HCT116 (cell line): Measurements from ENCODE around the gene BTBD16.

Source experiments
- ELF1 ChIP-seq: IDR thresholded peaks from 2 replicates; pipeline ENCODE4 v1.6.1; 2012; ENCODE audit warnings: low read depth, borderline replicate concordance
- EZH2 ChIP-seq: fragments of 200-600 bp; sonication (generic); IDR thresholded peaks from 2 replicates; pipeline ENCODE4 v1.6.1; 2017; ENCODE audit warnings: antibody characterized with exemption, mixed run types
- FOSL1 ChIP-seq: IDR thresholded peaks from 2 replicates; pipeline ENCODE4 v1.6.1; 2012; ENCODE audit warnings: low read depth
- POLR2A ChIP-seq: IDR thresholded peaks from 2 replicates; pipeline ENCODE4 v1.7.0; 2011; ENCODE audit warnings: borderline replicate concordance; ENCODE audit not compliant: insufficient read depth, insufficient read length; ENCODE audit errors: extremely low read depth
- RAD21 ChIP-seq: IDR thresholded peaks from 2 replicates; pipeline ENCODE4 v1.6.1; 2012; ENCODE audit warnings: low read depth, mild to moderate bottlenecking
- SIN3A ChIP-seq: IDR thresholded peaks from 2 replicates; pipeline ENCODE4 v1.6.1; 2012; ENCODE audit warnings: low read depth
- ZNF274 ChIP-seq: fragments of 200-500 bp; sonication (Bioruptor generic); IDR thresholded peaks from 2 replicates; pipeline ENCODE4 v1.6.1; 2014; ENCODE audit warnings: mild to moderate bottlenecking, low read depth, low read length, inconsistent platforms
- TF ChIP-seq, protein P1 (sequence below), 3 experiments: fragments of 200-600 bp in 1 of 3; sonication (generic) in 1 of 3; IDR thresholded peaks in 2 of 3; conservative IDR thresholded peaks in 1 of 3; 2 replicates each; pipeline ENCODE4 v1.5.1; 2012 to 2017; ENCODE audit warnings: low read depth in 2 of 3, low read length in 2 of 3, antibody characterized with exemption in 1 of 3, borderline replicate concordance in 1 of 3, control low read depth in 1 of 3, mild to moderate bottlenecking in 1 of 3, mixed read lengths in 1 of 3, mixed run types in 1 of 3, moderate library complexity in 1 of 3; ENCODE audit not compliant: insufficient read depth in 1 of 3
- TF ChIP-seq, protein P2 (sequence below): IDR thresholded peaks from 2 replicates; pipeline ENCODE4 v1.6.1; 2012; ENCODE audit warnings: low read depth
- TF ChIP-seq, protein P3 (sequence below): IDR thresholded peaks from 2 replicates; pipeline ENCODE4 v1.6.1; 2012
- TF ChIP-seq, protein P4 (sequence below): IDR thresholded peaks from 2 replicates; pipeline ENCODE4 v1.6.1; 2012

DNA sequence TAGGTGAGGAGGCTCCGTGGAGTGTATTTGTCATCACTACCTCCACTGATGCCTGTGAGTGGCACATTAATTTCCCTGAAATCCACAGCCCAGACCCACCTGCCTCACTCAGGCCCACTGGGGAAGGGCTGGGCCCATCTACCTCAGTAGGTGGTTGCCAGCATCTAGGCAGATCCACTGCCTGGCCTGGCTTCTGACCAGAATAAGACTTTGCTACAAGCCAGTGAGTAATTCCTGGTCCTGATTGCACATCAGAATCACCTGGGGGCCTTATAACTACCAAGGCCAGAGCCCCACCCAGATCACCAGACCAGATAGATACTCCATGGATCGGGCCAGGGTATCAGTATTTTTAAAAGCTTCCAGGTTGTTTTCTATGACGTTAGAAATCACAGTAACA is 65.9 kb downstream of the BTBD16 start:
- TF ChIP-seq, protein P1, sequence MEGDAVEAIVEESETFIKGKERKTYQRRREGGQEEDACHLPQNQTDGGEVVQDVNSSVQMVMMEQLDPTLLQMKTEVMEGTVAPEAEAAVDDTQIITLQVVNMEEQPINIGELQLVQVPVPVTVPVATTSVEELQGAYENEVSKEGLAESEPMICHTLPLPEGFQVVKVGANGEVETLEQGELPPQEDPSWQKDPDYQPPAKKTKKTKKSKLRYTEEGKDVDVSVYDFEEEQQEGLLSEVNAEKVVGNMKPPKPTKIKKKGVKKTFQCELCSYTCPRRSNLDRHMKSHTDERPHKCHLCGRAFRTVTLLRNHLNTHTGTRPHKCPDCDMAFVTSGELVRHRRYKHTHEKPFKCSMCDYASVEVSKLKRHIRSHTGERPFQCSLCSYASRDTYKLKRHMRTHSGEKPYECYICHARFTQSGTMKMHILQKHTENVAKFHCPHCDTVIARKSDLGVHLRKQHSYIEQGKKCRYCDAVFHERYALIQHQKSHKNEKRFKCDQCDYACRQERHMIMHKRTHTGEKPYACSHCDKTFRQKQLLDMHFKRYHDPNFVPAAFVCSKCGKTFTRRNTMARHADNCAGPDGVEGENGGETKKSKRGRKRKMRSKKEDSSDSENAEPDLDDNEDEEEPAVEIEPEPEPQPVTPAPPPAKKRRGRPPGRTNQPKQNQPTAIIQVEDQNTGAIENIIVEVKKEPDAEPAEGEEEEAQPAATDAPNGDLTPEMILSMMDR (IDR thresholded peaks at IDR 0.05 in 2 of 3, conservative IDR thresholded peaks at IDR 0.05 in 1 of 3; ENCODE audit: borderline replicate concordance in 1 of 3, insufficient read depth in 1 of 3, low read depth in 2 of 3, low read length in 2 of 3), result no peak
- TF ChIP-seq ZNF274 (no peak), RAD21 (no peak), FOSL1 (no peak), POLR2A (no peak), SIN3A (no peak), ELF1 (no peak), EZH2 (no peak)
- TF ChIP-seq, protein P2, sequence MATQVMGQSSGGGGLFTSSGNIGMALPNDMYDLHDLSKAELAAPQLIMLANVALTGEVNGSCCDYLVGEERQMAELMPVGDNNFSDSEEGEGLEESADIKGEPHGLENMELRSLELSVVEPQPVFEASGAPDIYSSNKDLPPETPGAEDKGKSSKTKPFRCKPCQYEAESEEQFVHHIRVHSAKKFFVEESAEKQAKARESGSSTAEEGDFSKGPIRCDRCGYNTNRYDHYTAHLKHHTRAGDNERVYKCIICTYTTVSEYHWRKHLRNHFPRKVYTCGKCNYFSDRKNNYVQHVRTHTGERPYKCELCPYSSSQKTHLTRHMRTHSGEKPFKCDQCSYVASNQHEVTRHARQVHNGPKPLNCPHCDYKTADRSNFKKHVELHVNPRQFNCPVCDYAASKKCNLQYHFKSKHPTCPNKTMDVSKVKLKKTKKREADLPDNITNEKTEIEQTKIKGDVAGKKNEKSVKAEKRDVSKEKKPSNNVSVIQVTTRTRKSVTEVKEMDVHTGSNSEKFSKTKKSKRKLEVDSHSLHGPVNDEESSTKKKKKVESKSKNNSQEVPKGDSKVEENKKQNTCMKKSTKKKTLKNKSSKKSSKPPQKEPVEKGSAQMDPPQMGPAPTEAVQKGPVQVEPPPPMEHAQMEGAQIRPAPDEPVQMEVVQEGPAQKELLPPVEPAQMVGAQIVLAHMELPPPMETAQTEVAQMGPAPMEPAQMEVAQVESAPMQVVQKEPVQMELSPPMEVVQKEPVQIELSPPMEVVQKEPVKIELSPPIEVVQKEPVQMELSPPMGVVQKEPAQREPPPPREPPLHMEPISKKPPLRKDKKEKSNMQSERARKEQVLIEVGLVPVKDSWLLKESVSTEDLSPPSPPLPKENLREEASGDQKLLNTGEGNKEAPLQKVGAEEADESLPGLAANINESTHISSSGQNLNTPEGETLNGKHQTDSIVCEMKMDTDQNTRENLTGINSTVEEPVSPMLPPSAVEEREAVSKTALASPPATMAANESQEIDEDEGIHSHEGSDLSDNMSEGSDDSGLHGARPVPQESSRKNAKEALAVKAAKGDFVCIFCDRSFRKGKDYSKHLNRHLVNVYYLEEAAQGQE, result no peak
- TF ChIP-seq, protein P3, sequence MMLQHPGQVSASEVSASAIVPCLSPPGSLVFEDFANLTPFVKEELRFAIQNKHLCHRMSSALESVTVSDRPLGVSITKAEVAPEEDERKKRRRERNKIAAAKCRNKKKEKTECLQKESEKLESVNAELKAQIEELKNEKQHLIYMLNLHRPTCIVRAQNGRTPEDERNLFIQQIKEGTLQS, result no peak
- TF ChIP-seq, protein P4, sequence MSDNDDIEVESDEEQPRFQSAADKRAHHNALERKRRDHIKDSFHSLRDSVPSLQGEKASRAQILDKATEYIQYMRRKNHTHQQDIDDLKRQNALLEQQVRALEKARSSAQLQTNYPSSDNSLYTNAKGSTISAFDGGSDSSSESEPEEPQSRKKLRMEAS, result no peak
